ENCODE data around the gene RPTOR.

DNA sequence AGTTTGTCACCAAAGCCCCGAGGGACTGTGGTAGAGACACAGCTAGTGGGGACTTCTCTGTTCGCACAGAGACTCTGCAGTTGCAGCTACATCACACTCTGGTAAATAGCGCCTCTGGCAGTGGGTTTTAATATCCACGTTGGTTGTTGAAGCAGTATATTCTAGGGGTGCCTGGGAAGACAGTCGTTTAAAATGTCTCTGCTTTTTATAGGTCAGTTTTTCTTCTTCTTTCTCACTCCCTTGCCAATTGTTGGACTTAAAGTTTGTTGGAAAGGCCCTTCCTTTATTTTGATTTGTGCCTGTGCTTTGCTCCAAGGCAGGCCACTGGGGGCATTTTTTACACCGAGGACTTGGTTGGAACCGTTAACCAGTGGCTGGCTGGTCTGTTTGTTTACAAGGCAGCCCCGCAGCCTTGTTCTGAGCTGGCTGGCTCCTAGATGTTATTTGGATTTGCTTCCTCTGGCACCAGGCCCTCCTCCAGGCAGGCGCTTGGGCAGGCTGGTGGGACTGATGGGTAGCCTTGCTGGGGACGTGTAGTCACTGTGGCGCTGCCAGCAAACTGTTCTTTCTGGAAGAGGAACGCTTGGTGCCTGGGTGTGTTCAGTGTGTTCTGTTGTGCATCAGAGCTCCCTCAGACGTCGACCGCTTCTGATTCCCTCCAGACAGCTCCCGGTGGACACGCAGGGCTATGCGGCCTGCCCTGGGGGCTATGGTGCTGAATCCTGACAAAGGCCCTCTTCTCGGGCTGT, 228.8 kb downstream of the RPTOR start:
- TF ChIP-seq, protein P1, sequence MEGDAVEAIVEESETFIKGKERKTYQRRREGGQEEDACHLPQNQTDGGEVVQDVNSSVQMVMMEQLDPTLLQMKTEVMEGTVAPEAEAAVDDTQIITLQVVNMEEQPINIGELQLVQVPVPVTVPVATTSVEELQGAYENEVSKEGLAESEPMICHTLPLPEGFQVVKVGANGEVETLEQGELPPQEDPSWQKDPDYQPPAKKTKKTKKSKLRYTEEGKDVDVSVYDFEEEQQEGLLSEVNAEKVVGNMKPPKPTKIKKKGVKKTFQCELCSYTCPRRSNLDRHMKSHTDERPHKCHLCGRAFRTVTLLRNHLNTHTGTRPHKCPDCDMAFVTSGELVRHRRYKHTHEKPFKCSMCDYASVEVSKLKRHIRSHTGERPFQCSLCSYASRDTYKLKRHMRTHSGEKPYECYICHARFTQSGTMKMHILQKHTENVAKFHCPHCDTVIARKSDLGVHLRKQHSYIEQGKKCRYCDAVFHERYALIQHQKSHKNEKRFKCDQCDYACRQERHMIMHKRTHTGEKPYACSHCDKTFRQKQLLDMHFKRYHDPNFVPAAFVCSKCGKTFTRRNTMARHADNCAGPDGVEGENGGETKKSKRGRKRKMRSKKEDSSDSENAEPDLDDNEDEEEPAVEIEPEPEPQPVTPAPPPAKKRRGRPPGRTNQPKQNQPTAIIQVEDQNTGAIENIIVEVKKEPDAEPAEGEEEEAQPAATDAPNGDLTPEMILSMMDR (IDR thresholded peaks at IDR 0.05), result no peak
- no peak for TF ChIP-seq POLR2A (IDR thresholded peaks at IDR 0.05)
